NCI-H1105 (cell line): ENCODE measurements around the gene CTXN1.

Experiments used
- DNase-seq: peaks from one replicate; lab custom pipeline; 2025; lab: John Stamatoyannopoulos, UW

CTXN1 gene

DNA sequence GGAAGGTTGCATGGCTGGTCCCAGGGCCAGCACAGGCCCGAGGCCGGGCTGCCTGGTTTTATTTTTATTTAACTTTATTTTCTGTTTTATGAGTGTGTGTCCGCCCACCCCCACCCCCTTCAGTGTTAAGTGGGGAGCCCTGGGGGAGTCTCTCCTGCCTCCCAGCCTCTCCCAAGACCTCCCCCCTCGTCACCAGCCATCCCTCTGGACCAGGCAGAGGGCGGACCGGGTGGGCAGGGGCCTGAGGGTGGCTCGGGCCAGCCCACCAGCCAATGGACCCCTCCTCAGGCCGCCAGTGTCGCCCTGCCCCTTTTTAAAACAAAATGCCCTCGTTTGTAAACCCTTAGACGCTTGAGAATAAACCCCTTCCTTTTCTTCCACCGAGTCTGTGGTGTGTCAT, 11.8 kb downstream of the CTXN1 start:
- no peak for DNase-seq

DNA sequence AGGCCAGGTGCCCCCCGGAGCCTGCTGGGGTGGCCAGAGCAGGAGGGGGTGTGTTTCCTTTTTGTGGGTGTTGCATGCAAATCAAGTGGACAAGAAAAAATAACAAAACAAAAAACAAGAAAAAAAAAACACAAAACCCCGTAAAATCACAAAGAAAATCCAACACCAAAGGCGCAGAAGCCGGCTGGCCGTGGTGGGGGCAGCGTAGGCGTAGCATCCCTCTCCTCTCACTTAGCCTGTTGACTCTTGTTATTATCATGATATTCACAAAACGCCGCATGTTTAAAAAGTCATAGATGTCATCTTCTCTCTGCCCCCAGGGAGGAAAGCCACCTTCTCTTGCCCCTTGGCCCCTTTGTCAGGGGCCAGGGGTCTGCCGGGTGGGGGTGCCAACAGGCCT, 12.3 kb downstream of the CTXN1 start:
- DNase-seq, result no peak

DNA sequence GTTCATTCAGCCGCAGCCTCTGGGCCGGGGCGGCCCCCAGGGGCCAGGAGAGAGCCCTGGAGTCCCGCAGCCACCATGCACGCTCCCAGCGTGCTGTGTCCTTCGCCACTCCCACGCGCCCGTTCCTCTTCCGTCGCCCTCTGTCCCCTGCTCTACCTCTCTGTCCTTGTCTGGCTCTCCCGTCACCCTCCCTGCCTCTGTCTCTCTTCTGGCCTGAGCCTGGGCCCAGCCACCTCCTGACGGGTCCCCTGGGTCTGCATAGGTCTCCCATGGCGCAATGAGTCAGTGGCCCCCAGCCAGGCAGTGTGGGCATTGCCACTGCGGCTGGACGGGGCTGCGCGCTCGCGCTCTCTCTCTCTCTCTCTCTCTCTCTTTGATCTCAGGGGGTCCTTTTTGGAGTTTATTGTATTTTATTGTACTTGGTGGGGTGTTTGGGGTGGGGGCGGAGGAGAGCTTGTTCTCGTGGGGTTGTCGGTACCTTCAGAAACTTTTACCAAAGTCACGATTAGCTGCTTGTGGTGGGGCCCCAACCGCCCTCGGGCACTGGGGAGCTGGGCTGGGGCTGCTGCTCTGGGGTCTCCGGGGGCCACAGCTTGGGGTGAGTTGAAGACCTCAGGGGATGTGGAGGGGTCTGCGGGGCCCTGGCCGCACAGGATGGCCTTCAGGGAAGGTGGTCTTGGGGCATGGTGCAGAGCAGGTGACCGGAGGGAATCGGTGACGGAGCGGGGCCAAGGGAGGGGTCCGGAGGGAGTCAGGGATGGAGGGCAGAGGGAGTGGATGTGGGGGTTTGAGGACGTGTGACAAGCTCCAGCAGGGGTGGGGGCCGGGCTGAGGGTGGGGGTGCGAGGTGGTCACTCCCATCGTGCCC, 13.0 kb downstream of the CTXN1 start:
- DNase-seq, result no peak

DNA sequence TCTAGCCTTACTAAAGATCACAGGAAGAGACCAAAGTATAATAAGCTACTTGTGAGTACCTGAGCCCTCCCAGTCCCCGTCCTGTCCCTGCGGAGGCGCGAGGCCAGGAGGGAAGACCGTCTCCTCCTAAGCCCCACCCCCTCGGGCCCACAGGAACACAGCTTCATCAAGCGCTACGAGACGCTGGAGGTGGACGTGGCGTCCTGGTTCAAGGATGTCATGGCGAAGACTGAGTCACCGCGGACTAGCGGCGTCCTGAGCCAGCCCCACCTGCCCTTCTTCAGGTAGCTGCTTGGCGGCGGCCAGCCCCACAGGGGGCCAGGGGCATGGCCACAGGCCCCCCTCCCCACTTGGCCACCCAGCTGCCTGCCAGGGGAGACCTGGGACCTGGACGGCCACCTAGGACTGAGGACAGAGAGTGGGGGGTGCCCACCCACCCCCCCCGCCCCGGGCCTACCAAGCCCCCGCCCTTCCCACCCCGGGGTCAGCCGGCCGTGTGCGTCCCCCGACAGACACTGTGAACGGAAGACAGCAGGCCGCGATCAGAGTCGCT, 13.7 kb downstream of the CTXN1 start:
- DNase-seq, result no peak

DNA sequence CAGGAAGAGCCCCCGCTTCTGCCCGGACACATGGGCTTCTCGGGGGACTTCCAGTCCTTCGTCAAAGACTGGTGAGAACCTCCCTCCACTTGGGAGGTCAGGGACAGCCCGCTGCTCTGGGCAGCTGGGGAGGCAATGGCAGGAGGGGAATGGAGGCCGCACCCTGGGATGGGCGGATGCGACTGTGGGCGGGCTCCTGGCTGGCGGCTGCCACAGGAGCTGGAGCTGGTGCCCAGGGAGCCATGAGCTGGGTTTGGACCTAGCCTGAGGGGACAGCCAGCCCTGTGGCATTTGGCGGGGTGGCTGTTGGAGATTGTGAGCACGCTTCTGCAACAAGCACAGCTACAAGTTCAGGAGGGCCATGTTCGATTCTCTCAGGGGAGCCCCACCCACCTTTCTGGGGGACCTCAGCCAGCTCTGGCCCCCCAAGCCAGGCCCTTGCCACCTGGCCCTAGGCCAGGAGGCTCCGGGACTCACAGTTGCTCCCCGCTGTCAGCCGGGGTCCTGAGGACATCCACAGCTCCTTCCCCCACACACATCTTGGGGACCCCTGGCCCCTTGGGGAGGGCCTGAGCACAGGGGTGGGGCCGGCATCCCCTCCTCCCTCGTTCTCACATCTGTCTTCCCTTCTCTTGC, 14.3 kb downstream of the CTXN1 start:
- DNase-seq, result no peak

DNA sequence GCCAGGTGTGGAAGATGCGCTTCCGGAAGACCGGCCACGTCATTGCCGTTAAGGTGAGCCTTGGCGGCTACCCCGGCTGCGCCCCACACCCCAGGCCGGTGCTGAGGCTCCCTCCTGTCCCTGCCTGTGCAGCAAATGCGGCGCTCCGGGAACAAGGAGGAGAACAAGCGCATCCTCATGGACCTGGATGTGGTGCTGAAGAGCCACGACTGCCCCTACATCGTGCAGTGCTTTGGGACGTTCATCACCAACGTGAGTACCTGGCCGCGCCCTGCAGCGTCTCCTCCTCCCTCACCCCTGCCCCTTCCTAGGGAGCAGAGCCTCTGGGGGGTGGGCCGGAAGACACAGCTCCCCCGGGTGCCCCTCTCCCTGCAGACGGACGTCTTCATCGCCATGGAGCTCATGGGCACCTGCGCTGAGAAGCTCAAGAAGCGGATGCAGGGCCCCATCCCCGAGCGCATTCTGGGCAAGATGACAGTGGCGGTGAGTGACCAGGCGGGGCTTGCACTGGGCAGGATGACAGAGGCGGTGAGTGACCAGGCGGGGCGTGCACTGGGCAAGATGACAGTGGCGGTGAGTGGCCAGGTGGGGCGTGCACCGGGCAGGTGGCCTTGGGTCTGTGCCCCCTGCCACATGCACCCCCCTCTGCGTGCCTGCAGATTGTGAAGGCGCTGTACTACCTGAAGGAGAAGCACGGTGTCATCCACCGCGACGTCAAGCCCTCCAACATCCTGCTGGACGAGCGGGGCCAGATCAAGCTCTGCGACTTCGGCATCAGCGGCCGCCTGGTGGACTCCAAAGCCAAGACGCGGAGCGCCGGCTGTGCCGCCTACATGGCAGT, 15.4 kb downstream of the CTXN1 start:
- DNase-seq, result no peak

DNA sequence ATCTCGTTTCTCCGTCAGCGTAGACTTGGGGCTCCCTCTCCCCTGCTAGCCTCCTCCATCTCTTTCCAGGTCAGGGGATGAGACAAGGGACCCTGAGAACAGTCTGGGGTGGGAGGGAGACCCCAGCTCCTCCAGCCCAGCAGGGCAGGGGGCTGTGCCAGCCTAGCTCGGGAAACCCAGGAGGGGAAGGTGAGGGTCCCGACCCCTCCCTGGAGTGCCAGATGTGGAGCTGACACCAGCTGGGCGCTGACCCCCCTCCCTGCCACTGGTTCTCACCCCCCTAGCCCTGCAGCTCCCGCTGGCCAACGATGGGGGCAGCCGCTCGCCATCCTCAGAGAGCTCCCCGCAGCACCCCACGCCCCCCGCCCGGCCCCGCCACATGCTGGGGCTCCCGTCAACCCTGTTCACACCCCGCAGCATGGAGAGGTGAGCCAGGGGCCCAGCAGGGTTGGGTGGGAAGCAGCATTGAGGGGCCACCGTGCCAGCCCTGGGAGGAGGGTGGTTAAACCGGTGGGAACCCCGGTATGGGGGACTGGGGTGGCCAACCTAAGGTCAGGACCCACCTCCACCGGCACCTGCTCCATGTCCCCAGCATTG, 16.4 kb downstream of the CTXN1 start:
- DNase-seq, result no peak

DNA sequence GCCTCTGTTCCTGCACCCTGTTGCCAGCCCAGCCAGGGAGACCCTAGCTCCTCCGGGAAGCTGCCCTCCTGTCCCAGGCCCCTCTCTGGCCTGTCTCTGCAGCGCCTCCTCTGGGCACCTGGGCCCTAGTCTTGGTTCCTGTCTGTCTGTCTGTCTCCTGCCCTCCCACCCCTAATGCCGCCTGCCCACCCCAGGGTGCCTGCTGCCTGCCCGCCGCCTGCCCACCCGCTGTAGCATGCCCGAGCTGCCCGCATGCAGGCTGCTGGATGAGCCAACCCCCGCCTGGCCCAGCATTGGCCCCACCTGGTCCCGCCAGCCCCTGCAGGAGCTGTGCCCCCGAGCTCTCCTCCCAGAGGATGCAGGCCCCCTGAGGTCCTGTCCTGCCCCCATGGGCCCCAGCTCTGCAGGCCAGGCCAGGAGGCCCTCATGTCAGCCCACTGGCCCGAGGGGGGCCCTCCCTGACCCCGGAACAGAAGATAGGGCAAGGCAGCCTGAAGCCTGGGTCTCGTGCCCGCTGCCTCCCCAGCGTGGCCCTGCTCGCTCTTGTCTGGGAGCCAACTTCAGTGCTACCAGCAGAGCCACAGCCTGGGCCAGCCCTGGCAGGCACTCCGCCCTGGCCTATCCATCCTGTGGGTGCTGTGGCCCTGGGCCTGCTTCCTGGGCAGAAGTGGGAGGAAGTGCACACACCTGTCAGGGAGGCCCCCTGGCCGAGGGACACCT, 17.0 kb downstream of the CTXN1 start:
- DNase-seq, result no peak

DNA sequence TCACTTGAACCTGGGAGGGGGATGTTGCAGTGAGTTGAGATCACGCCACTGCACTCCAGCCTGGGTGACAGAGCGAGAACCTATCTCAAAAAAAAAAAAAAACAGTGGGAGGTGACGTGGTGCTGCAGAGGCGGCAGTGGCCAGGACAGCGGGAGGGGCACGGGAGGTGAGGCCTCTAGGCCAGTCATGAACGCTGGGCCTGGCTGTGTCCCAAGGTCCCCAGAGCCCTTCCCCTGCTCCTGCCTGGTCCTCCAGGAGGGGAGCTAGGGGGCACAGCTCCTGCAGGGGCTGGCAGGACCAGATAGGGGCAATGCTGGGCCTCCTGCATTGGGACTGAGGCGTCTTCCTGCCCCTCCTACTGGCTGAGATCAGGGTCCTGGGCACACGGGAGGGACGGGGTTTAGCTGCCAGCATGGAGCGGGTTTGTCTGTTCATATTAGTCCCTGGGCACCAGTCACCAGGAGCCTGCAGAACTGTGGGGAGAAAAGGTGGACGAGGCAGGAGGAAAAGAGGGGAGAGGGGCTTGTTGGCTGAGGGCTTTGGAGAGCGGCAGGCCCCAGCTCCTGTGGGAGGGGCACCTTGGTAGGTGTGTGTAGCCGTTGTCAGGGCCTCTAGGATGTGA, 17.7 kb downstream of the CTXN1 start:
- DNase-seq, result no peak

DNA sequence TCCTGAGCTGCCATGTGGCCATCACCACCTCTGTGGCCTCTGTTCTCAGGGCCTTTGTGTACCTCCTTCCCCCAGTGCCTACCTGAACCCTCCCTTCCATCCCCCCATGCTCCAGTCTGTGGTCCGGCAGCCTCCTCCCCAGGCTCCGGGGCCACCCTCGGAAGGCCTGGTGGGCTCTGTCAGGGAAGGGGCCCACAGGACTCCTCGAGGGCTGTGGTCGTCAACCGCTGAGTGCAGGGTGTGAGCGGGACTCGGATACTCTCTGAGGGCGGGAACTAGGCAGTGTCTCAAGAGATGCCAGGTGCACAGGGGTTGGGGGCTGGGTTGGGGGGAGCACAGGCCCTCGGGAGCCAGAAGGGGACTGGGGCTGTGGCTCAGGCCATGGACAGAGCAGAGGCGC, 18.4 kb downstream of the CTXN1 start:
- no peak for DNase-seq

DNA sequence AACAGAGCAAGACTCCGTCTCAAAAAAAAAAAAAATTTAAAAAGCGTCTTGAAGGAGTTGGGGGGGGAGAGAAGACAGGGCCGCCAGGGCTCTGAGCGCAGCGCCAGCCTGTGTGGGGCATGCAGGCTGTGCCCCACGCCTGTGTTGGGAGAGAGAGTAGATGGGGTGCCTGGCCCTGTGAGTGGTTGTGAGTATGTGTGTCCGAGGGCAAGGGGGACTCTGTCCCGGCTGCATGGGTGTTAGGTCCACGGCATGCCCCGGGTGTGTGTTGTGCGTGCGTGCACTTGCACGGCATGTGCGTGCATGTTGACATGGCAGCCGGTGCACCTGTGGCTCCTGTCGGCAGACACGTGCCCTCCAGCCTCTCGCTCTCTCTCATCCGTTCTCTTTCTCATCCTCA, 18.8 kb downstream of the CTXN1 start:
- DNase-seq, result no peak

GRCh38 chr19:7905859-7906258, 20.1 kb downstream of the CTXN1 start:
- no peak for DNase-seq

DNA sequence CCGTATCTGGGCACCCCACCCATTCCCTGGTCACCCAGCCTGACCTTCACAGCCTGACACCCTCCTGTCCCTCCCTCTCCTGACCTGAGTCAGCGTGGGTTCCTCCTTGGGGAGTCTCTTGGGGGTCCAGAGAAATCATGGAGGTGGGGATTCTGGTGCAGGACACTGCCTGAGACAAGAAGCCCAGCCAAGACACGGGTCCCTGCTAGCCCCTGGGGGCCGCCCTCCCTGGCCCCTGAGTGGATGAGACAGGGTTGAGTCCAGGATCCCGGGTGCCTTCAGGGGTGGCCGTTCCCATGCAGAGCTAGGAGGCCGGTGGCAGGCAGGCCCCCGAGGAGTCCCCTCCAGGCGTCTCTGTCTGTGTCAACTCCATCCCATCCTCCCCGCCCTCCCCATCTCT, 20.7 kb downstream of the CTXN1 start:
- no peak for DNase-seq

DNA sequence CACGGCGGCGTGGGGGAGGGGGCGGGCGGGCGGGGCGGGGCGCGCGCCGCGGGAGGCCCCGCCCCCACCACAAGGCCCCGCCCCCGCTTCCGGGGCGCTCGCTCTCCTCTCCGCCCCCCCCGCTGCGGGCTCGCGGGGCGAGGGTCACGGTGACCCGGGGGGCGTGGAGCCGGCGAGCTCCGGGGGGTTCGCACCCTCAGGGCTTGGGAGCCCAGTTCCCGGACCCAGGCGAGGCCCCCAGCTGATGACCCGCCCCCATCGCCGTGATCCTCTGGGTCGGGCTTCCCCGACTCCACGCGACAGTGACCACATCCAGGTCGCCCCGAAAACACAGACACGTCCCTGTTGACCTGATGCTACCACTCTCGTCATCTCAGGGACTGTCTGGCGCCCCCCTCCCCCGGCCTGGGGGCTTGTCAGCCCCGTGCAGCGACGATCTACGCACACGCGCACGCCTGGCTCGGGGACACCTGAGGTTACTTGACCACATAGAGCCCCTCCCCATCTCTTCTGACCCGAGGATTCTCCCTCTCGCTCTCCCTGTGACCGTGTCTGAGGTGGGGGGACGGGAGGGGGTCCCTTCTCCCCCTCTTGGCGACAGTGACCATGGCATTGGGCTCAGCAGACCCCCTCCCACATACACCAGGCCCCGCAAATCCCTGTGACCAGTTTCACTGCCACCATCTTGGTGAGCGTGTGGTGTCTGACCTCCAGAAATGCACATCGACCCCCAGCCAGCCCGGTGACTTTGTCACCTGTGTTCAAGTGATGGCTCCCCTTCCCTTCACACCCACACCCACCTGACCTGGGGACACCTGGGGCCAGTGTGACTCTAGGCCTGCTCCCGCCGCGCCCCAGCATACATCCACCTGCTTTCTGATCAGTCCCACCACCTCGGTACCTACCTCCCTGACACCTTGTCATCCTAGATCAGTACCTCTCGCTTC, 21.6 kb downstream of the CTXN1 start:
- DNase-seq, result peak; percentile 46

DNA sequence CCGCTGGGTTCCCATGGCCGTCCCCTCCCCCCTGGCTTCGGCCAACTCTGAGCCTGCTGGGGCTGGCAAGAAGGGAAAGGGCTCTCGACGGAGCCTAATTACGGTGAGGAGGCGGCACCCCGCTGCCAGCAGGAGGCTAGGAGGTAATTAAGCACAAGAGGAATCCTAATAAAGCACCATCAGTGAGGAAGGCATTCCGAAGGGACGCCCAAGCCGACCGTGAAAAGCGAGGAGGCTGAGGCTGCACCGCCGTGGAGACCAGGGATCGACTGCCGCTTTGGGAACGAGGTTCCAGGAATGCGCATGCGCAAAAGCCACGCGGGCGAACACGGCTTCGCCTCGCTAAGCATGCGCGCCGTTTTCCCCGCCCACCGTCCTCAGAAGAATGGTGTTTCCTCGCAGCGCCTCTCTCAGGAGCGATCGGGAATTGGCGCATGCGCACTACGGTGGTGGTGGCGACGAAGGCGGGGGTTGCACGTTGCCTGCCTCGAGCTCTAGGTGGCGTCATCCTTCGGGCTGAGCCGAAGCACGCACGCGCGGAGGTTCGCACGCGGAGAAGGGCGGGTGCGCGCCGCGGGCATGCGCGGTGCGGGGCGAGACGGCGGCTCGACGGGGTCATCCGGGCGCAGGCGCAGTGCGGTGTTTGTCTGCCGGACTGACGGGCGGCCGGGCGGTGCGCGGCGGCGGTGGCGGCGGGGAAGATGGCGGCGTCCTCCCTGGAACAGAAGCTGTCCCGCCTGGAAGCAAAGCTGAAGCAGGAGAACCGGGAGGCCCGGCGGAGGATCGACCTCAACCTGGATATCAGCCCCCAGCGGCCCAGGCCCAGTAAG, 22.5 kb downstream of the CTXN1 start, which contains the start of gene MAP2K7:
Gene MAP2K7 (plus strand): TSS at position 634 of the 830 bp plus-strand sequence. CDS start 68 bp downstream, at position 702.
- DNase-seq, result peak; percentile 100

DNA sequence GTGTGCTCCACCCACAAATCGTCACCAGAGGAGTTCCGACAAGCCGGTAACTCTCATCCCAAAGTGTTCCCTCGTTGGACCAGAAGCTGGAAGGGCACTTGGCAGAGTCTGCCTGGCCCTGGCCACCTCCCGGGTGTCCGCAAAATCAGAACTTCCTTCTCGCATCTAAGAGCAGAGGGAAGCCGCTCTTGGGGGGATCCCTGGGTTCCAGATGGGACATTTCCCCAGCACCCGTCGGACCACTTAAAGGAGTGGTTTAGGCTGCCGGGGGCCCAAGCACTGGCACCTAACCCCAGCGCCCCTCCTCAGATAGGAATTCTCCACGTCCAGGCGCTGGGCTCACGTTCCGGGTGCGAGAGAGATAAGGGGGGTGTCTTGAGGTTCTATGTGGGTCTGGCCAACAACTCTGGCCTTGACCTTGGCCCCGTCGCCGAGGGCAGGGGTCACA, 23.1 kb downstream of the CTXN1 start:
- no peak for DNase-seq

GRCh38 chr19:7901337-7901736, 24.6 kb downstream of the CTXN1 start:
- no peak for DNase-seq

DNA sequence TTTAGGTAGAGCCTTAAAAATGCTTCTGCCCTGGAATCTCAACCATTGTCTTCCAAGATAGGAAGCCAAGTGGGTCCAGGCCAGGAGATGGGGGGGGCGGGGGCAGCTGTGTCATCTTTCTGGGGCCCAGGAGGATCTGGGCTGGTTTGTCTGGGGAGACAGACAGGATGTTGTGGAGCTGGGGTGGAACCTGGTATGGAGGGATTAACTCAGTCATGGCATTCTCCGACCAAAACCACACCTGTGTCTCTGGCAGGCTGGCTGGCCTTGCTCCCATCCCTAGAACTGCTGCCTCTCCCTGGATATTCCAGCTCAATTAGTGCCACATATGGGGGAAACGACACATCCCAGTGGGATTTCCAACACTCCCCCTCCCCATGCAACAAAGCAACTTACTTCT, 25.0 kb downstream of the CTXN1 start:
- no peak for DNase-seq
